Activated CD8-positive, alpha-beta memory T cell treated with anti-CD3 and anti-CD28 coated beads for 24 hours (primary cell): ENCODE results near the gene EMSY.
"Not testable (repeated sequence)": the region's sequence is repeated elsewhere in the genome, so short reads cannot be mapped to it uniquely, and the experiment has no call there.

Source experiments
- DNase-seq: peaks from one replicate; pipeline ENCODE4 v3.0.0-alpha.2; 2020

The EMSY gene, protein sequence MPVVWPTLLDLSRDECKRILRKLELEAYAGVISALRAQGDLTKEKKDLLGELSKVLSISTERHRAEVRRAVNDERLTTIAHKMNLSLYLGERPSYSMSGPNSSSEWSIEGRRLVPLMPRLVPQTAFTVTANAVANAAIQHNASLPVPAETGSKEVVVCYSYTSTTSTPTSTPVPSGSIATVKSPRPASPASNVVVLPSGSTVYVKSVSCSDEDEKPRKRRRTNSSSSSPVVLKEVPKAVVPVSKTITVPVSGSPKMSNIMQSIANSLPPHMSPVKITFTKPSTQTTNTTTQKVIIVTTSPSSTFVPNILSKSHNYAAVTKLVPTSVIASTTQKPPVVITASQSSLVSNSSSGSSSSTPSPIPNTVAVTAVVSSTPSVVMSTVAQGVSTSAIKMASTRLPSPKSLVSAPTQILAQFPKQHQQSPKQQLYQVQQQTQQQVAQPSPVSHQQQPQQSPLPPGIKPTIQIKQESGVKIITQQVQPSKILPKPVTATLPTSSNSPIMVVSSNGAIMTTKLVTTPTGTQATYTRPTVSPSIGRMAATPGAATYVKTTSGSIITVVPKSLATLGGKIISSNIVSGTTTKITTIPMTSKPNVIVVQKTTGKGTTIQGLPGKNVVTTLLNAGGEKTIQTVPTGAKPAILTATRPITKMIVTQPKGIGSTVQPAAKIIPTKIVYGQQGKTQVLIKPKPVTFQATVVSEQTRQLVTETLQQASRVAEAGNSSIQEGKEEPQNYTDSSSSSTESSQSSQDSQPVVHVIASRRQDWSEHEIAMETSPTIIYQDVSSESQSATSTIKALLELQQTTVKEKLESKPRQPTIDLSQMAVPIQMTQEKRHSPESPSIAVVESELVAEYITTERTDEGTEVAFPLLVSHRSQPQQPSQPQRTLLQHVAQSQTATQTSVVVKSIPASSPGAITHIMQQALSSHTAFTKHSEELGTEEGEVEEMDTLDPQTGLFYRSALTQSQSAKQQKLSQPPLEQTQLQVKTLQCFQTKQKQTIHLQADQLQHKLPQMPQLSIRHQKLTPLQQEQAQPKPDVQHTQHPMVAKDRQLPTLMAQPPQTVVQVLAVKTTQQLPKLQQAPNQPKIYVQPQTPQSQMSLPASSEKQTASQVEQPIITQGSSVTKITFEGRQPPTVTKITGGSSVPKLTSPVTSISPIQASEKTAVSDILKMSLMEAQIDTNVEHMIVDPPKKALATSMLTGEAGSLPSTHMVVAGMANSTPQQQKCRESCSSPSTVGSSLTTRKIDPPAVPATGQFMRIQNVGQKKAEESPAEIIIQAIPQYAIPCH (N-terminal part only)

DNA sequence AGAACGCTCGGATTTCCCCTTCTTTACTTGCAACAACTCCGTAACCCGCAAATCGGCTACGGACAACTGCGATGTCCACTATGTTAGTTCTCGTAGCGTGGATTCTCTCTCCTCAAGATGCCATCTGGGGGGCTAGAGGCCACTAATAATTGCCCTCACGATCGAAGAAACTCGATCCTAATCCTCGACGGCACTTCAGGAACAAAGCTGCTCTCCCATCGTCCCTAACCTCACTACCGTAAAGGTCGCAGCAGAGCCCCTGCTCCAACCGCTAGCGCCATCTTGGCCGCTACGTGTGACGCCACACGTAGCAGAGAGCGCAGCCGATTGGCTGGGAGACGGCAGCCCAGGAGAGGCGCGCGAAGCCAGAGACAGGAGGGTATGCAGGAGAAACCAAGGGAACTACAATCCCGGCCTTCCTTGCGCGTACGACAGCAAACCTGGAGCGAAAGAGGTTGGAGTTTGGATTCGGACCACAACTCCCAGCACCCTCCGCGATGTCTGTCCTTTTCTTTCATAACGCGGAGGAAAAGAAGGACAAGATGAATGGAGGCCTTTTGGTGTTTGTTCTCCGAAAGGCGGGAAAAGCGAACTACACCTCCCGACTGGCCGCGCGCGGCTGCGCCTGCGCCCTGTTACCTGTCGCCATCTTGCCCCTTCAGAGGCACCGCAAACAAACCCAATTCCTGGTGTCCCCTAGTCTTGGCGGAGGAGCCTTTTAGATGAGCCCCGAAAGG lies at the start of gene EMSY:
TSS of gene EMSY (plus strand) at position 635 of the 737 bp plus-strand sequence. CDS start 1,921 bp downstream, outside the sequence.
- peak; percentile 93 for DNase-seq

GRCh38 chr11:76395296-76395695 lies 49.5 kb upstream of the EMSY start:
- DNase-seq: no peak

GRCh38 chr11:76397383-76397782 lies 47.4 kb upstream of the EMSY start:
- no peak for DNase-seq

GRCh38 chr11:76400967-76401366 lies 43.9 kb upstream of the EMSY start:
- DNase-seq: no peak

DNA sequence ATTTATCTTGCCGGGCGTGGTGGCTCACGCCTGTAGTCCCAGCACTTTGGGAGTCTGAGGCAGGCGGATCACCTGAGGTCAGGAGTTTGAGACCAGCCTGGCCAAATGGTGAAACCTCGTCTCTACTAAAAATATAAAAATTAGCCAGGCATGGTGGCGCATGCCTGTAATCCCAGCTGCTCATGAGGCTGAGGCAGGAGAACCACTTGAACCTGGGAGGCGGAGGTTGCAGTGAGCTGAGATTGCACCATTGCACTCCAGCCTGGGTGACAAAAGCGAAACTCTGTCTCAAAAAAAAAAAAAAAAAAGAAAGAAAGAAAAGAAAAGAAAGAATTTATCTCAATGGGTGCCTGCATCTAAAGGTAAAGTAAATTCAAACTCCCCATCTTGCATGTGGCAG lies 43.3 kb upstream of the EMSY start:
- not testable (repeated sequence) for DNase-seq

GRCh38 chr11:76406359-76406758 lies 38.5 kb upstream of the EMSY start:
- no peak for DNase-seq

DNA sequence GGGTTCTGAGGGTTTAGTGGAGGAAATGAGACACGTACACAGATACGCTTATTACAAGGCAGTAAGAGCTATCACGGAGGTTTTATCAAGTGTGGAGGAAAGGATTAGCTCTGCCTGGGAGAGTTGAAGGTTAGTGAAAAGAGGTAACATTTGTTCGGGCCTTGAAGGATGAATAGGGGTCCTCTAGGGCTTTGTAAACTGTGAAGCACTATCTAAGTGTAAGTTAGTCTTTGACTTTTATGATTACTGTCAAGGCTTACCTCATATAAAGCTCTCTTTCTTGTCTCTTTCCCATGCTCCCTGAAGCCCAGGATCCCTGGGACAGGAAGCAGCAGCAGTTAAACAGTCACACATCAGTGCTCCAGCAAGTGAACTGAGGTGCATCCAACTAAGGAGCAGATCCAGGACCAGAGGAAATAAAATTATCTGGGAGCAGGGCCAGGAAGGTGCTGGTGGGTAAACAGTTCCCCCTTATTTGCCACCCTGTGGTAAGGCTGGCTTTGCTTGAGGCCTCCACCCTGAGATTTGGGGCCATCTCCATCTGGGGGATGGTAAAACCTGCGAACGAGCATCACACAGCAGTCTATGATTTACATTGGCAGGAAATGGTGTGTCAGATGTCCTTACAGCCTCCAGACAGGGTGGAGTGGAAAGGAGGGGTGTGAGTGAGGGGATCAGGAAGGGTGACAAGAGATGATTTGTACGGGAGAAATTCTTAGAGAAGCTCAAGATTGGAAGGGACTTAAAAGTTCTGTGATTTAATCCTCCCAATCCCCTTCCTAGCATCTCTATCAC lies 36.5 kb upstream of the EMSY start:
- no peak for DNase-seq

- no peak for DNase-seq
Measured at GRCh38 chr11:76410851-76411357, 33.9 kb upstream of the EMSY start.

DNA sequence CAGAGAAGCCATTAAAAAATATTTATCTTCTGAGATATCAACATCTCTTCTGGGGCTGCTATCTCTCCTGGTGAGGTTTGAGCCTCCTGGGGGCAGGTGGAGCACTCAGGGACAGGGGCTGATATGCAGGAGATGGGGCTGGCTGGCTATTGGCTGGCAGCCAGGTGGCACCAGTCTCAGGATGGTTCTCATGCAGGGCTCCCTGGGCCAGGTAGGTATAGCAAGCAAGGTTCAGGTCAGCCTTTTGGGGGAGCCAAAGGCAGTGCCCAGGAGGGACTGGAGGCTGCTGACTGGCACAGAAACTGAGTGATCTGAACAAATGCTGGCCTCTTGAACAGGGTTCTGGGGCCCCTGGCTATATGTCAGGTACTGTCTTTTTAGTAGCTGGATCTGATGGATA lies 29.7 kb upstream of the EMSY start:
- DNase-seq: no peak

- DNase-seq: no peak
Measured at GRCh38 chr11:76419896-76420295, 24.9 kb upstream of the EMSY start.

DNA sequence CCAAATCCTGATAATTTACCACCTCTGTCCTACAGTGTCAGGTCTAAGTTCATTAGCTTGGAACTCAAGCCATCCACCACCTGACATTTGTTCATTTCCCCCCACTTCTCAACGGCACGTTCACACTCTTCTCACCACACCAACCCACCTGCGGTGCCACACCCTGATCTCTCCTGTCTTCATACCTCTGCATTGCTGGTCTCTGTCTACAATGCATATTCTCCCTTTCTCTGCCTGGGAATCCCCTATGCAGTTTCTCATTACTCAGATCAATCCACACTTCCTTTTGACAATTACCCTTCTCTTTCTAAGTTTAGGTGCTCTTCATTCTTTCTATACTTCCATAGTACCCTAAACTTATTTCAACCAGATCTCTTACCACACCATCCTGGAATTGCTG lies 20.4 kb upstream of the EMSY start:
- DNase-seq: no peak

- no peak for DNase-seq
Measured at GRCh38 chr11:76424891-76425290, 19.9 kb upstream of the EMSY start.

DNA sequence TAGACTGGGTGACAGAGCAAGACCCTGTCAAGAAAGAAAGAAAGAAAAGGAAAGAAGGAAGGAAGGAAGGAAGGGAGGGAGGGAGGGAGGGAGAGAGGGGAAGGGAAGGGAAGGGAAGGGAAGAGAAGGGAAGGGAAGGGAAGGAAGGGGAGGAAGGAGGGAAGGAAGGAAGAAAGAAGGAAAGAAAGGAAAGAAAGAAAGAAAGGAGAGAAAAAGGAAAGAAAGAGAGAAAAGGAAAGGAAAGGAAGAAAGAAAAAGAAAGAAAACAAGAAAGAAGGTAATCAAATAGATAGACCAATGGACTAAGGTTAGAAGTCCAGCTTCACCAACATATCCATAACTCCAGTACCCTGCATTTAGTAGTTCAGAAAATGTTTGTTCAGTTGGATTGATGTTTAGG lies 18.2 kb upstream of the EMSY start:
- no peak for DNase-seq

- no peak for DNase-seq
Measured at GRCh38 chr11:76436020-76436419, 8.8 kb upstream of the EMSY start.

DNA sequence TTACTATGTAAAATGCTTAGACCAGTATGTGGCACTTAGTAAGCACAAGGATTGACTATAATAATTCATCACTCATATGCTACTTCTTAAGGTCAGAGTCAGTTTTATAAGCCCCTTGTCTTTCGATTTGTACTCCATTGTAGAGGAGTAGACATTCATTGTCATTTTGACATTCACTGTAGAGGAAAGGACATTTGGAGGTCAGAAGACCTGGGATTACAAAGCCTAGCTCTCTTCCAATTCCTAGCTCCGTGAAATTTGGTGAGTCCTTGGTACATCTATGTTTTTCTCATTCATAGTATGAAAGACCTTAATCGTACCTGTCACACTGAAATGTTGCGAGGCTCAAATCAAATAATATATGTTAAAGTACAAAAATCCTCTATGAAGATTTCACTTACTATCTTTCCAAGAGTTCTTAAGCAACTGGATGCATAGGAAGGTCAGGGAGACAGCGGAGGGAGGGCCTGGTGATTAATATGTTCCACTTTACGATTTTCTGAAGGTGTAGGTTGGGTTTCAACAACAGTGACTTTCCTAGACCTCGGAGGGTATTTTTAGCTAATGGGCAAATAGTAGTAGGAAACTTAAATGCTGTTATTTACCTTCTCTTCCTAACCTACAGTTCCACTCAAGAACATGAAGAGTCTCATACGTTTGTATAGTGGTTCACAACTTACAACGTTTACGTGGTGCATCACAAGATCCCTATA lies 1.4 kb upstream of the EMSY start:
- no peak for DNase-seq

DNA sequence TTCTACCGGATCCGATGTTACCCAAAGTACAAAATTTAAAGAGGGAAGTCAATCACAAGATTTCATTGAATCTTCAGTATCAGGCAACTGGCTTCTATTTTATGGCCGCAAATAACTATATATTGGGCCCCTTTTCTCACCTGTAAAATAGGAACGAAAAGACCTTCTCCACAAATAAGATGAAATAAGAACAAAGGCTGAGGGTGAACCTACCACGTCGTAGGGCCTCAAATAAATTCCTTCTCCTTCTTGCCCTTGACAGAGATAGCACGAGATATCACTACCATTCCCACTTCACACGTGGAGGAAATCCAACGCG lies 794 bp upstream of the EMSY start:
- DNase-seq: no peak

DNA sequence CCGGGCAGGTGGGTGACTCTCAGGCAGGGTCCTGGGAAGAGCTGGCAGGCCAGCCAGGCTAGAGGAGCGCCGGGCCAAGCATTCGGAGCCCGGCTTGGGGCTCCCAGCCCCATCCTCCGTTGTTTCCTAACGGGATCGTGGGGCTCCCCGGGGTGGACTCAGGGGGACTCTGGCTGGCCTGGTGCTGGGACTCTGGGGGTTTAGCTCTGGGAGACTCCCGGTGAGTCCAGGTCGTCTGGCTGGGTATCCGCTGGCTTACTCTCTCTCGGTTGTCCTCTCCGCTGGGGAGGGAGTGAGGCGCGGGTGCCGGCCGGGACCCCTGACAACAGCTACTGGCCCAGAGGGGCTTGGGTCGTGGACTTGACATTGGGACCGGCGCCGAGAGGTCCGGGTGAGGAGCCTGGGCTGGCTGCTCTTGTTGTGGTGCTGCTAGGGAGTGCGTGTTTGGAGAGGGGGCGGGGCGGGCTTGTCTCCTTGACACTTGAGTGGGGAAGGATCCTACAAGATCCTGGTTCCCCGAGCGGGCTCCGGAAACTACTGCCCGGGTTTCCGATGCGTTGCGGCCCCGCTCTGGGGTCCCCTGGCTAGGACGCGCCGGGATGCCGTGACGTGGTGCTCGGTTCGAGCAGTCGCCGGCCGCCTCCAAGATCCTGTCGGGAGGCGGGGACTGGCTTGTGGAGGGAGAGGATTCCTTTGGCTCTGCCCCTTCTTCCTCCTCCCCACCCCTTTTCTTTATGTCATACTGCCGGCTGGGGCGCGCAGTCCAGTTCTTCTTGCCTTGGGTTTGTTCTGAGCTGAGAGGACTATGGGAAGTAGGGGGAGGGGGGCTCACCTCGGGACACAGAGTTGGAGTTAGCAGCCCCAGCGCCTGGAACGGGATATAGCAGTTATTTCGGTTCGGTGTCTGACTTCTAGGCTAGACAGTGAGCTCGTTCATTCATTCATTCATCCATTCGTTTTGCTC lies 585 bp downstream of the EMSY start:
- DNase-seq: peak; percentile 77

DNA sequence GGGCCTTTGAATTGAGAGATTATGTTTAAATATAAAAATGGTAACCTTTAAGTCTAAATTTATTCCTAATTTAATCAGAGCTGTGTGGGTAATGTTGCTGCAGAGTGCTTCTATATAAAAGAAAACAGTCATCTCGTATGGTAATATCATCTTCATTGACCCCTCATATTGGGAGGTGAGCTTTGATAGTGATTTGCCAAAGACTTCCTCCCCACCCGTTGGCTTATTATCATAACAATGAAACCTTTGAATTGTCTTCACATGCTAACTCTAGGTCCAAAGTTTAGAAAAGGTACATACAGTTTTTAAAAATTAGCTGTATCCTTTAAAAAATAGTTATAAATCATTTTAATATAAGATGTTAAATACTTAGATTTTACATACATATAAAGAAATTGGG lies 3.7 kb downstream of the EMSY start:
- no peak for DNase-seq

- DNase-seq: no peak
Measured at GRCh38 chr11:76453248-76453647, 8.4 kb downstream of the EMSY start.

DNA sequence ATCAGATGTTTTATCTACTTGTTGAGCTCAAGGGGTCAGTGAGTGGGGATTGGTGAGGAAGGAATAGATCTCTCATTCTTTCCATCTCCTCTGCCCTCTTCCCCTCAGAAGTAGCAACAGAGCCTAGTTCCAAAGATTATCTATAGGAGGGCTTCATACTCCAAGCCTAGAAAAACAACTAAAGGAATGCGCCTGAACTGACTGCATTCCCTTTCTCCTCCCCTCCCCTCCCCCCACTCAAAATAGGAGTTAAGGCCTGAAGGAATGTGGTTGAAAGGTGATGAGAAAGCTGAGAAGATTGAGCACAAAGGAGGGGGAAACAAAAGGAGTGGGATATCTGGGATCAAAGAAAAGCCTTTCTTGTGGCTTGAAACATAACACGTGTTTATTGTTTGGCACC lies 10.5 kb downstream of the EMSY start:
- DNase-seq: no peak
